ENCODE results near the gene ANGEL2. TPM values are rescaled to one million over a fixed set of nuclear protein-coding genes. Genes with fewer than 3 reads are reported as not detected.
A peak's percentile ranks its signal among the peaks of the same experiment; 100 is the strongest.
"Not testable (repeated sequence)": the region's sequence is repeated elsewhere in the genome, so short reads cannot be mapped to it uniquely, and the experiment has no call there.

ANGEL2 gene
- total RNA-seq, 2 experiments from 2014 or later, result 44.2 to 56.4 TPM

- peaks cover 21% of the 10 kb centered on the region for H3K36me3 Mint-ChIP-seq
- CTCF ChIA-PET, result interaction anchor here (1.0 to 4.9 kb wide), 9 partner anchors 10 to 537 kb away, joined by 4 to 27 read pairs (median 5); partner anchors contain the start of genes NSL1 and TATDN3
- H3K4me1 Mint-ChIP-seq; H3K27me3 Mint-ChIP-seq; H3K4me3 Mint-ChIP-seq; H3K9me3 Mint-ChIP-seq (ENCODE audit: low read depth); DNase-seq; H3K27ac Mint-ChIP-seq; ATAC-seq: not testable (repeated sequence)
Observed at GRCh38 chr1:212993960-212994359, 21.7 kb downstream of the ANGEL2 start.

- H3K27me3 Mint-ChIP-seq, result no peaks in the 10 kb centered on the region
- ATAC-seq (no peak), DNase-seq (no peak)
- CTCF ChIA-PET, result interaction anchor here (1.1 kb wide), 2 partner anchors 129 to 325 kb away, joined by 3 to 4 read pairs; no protein-coding TSS in a partner anchor
- H3K4me1 Mint-ChIP-seq, result no peaks in the 10 kb centered on the region
- no peaks in the 10 kb centered on the region for H3K9me3 Mint-ChIP-seq (ENCODE audit: low read depth)
- H3K36me3 Mint-ChIP-seq, result peaks cover 13% of the 10 kb centered on the region
- no peak overlapping the region for H3K4me3 Mint-ChIP-seq
- H3K27ac Mint-ChIP-seq, result no peak overlapping the region
Observed at GRCh38 chr1:212990276-212990675, 25.4 kb downstream of the ANGEL2 start.

DNA sequence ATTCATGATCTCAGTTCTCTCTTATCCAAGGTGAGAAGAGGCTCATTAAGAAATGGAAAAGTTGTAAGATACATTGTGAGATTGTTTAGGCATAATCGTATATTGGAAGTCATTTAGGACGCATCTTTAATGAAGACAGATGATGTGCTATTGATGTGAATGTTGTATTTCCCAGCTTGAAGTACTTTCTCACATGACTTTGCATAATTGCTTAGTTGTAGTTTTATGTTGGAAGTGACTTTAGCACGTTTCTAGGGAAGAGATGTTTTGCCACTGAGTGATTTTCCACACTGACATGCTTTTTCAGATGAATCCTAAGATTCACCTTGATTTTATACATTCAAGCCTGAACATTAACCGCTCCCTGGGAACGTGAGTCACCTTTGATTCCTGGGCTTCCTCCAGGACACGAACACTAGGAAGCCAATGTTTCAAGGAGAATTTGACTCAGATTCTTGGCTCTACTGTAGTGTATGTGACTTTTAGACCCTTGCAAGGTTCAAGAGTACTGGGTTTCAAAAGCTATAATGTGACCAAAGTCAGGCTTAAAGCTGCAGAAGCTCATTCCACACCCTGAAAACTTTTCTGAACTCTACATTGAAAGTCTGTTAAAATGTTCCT, 27.9 kb downstream of the ANGEL2 start:
- CTCF ChIA-PET, result no interaction called here
- no peak overlapping the region for H3K4me3 Mint-ChIP-seq
- peaks cover 7% of the 10 kb centered on the region for H3K4me1 Mint-ChIP-seq
- H3K27me3 Mint-ChIP-seq, result no peaks in the 10 kb centered on the region
- ATAC-seq, result no peak
- H3K27ac Mint-ChIP-seq, result no peak overlapping the region
- DNase-seq, result no peak
- peaks cover 8% of the 10 kb centered on the region for H3K36me3 Mint-ChIP-seq
- H3K9me3 Mint-ChIP-seq (ENCODE audit: low read depth), result no peaks in the 10 kb centered on the region

DNA sequence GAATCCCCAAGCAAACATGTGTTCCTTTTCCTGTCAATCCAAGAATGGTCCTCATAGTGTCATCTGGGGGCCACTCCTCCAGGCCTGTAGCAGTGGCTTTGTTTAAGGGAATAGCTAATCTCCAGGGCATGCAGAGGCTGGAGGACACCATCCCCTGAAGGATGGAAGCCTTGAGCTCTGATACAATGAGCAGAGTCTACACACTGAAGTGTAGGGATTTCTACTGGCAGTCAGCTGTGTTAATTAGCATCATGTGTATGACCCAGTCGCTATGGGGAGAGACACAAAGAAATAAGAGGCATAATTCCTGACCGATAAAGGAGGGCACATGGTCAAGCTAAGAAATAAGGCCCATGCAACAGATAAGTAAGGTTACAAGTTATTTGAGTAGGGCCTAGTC, 29.1 kb downstream of the ANGEL2 start:
- Mint-ChIP-seq H3K4me1 (peaks cover 16% of the 10 kb centered on the region), H3K36me3 (peaks cover 2% of the 10 kb centered on the region), H3K27ac (no peak overlapping the region), H3K27me3 (no peaks in the 10 kb centered on the region), H3K9me3 (ENCODE audit: low read depth) (no peaks in the 10 kb centered on the region), H3K4me3 (no peak overlapping the region)
- ATAC-seq (no peak), DNase-seq (no peak)
- CTCF ChIA-PET, result interaction anchor here (0.7 to 0.9 kb wide), 2 partner anchors 10 to 56 kb away, joined by 3 read pairs; no protein-coding TSS in a partner anchor

- ATAC-seq (no peak), DNase-seq (no peak)
- no peaks in the 10 kb centered on the region for H3K27me3 Mint-ChIP-seq
- H3K4me3 Mint-ChIP-seq, result no peak overlapping the region
- peaks cover 32% of the 10 kb centered on the region for H3K4me1 Mint-ChIP-seq
- H3K9me3 Mint-ChIP-seq (ENCODE audit: low read depth), result no peaks in the 10 kb centered on the region
- peaks cover 2% of the 10 kb centered on the region for H3K36me3 Mint-ChIP-seq
- H3K27ac Mint-ChIP-seq, result no peak overlapping the region
- CTCF ChIA-PET, result interaction anchor here (0.8 to 1.2 kb wide), 4 partner anchors 11 to 529 kb away, joined by 3 to 5 read pairs (median 3); no protein-coding TSS in a partner anchor
Observed at GRCh38 chr1:212984522-212985291, 31.0 kb downstream of the ANGEL2 start.

DNA sequence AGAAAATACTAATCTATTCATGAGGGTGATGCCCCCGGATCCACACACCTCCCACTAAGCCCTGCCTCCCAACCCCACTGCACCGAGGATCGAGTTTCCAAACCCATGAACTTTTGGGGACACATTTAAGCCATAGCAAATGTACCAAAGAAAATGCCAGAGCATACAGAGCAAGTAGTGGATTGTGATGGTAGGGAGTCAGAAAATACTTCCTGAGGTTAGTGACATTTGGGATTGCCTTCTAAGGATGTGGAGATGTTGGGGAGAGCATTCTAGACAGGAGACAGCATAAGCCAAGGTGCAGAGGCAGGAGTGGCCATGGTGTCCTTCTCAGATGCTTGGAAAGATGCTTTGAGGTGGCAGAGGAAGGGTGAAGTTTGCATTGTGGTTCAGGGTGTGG, 32.2 kb downstream of the ANGEL2 start:
- peaks cover 44% of the 10 kb centered on the region for H3K4me1 Mint-ChIP-seq
- CTCF ChIA-PET, result interaction anchor here (1.2 kb wide), 1 partner anchor 15 kb away, joined by 3 read pairs; no protein-coding TSS in a partner anchor
- H3K36me3 Mint-ChIP-seq, result peaks cover 1% of the 10 kb centered on the region
- DNase-seq (no peak), ATAC-seq (no peak)
- H3K27me3 Mint-ChIP-seq, result no peaks in the 10 kb centered on the region
- H3K4me3 Mint-ChIP-seq, result no peak overlapping the region
- H3K27ac Mint-ChIP-seq, result no peak overlapping the region
- H3K9me3 Mint-ChIP-seq (ENCODE audit: low read depth), result no peaks in the 10 kb centered on the region

GRCh38 chr1:212982430-212983152, 33.1 kb downstream of the ANGEL2 start:
- CTCF ChIA-PET, result interaction anchor here (0.8 kb wide), 2 partner anchors 12 to 318 kb away, joined by 3 to 4 read pairs; no protein-coding TSS in a partner anchor
- Mint-ChIP-seq H3K9me3 (ENCODE audit: low read depth) (no peaks in the 10 kb centered on the region), H3K4me1 (peaks cover 53% of the 10 kb centered on the region), H3K27me3 (no peaks in the 10 kb centered on the region), H3K4me3 (no peak overlapping the region), H3K27ac (no peak overlapping the region), H3K36me3 (peaks cover 1% of the 10 kb centered on the region)
- ATAC-seq (no peak), DNase-seq (peak; percentile 38)

- Mint-ChIP-seq H3K27me3 (no peaks in the 10 kb centered on the region), H3K4me1 (peaks cover 61% of the 10 kb centered on the region), H3K9me3 (ENCODE audit: low read depth) (no peaks in the 10 kb centered on the region), H3K27ac (peak overlapping the region; percentile 72), H3K36me3 (peaks cover under 1% of the 10 kb centered on the region), H3K4me3 (no peak overlapping the region)
- CTCF ChIA-PET, result interaction anchor here (0.8 kb wide), 2 partner anchors 13 to 317 kb away, joined by 3 to 4 read pairs; no protein-coding TSS in a partner anchor
- ATAC-seq (peak; percentile 50), DNase-seq (peak; percentile 70)
Observed at GRCh38 chr1:212981571-212982328, 33.9 kb downstream of the ANGEL2 start.

- no peak overlapping the region for H3K4me3 Mint-ChIP-seq
- H3K36me3 Mint-ChIP-seq, result no peaks in the 10 kb centered on the region
- H3K27ac Mint-ChIP-seq, result no peak overlapping the region
- no peaks in the 10 kb centered on the region for H3K27me3 Mint-ChIP-seq
- H3K9me3 Mint-ChIP-seq (ENCODE audit: low read depth), result no peaks in the 10 kb centered on the region
- CTCF ChIA-PET, result interaction anchor here (1.4 kb wide), 1 partner anchor 524 kb away, joined by 4 read pairs; no protein-coding TSS in a partner anchor
- ATAC-seq (no peak), DNase-seq (peak; percentile 28)
- H3K4me1 Mint-ChIP-seq, result peaks cover 62% of the 10 kb centered on the region
Observed at GRCh38 chr1:212981025-212981495, 34.6 kb downstream of the ANGEL2 start.

- Mint-ChIP-seq H3K9me3 (ENCODE audit: low read depth) (no peaks in the 10 kb centered on the region), H3K4me1 (peaks cover 65% of the 10 kb centered on the region), H3K27ac (no peak overlapping the region), H3K27me3 (no peaks in the 10 kb centered on the region), H3K4me3 (no peak overlapping the region), H3K36me3 (peaks cover 3% of the 10 kb centered on the region)
- ATAC-seq (no peak), DNase-seq (peak; percentile 11)
- CTCF ChIA-PET, result interaction anchor here (1.4 kb wide), 2 partner anchors 13 to 523 kb away, joined by 4 read pairs; no protein-coding TSS in a partner anchor
Observed at GRCh38 chr1:212980123-212980785, 35.4 kb downstream of the ANGEL2 start.

DNA sequence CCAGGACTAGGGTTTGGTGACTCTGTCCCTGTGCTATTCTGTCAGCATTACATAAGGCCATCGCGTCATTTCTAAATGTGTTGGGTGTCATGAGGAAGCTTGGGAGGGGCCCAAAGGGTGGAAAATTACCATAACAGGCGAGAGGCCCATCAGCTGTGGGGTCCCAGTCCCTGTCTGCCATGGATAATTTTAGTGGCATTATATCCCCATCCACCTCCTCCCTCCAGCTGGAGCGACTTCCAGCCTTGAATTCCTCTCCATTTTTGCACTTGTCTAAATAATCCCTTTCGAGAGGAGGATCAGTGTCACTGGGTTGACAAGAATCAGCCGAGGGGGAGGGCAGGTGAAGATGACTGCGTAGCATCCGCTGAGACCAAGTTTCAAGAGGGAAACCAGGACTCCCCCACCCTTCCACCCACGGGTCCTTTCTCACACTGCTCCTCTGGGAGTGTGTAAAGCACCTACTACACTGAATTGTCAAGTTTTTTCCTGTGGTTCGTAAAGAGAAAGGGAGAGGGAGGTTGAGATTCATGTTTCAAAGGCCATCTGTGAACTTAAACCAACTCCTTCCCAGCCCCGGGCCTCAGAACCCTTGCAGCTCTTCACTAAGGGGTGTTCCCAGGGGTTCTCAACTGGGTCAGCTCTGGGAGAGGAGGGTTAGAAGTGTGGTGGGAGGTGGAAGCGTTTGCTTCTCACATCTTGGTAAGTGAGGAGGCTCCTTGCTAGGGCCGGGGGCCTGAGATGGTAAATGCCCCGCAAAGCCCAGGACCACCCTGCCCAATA, 36.1 kb downstream of the ANGEL2 start:
- Mint-ChIP-seq H3K4me3 (no peak overlapping the region), H3K27ac (peak overlapping the region; percentile 34), H3K9me3 (ENCODE audit: low read depth) (no peaks in the 10 kb centered on the region), H3K36me3 (peaks cover 3% of the 10 kb centered on the region), H3K4me1 (peaks cover 65% of the 10 kb centered on the region), H3K27me3 (no peaks in the 10 kb centered on the region)
- ATAC-seq, result peak; percentile 38
- peak; percentile 58 for DNase-seq
- CTCF ChIA-PET, result interaction anchor here (0.9 to 1.4 kb wide), 4 partner anchors 12 to 522 kb away, joined by 3 to 4 read pairs (median 4); no protein-coding TSS in a partner anchor

All from activated CD8-positive, alpha-beta memory T cell treated with anti-CD3 and anti-CD28 coated beads, Interleukin-2, amount 10 ng/mL, durations not matched to agents 7 days and 5 days (primary cell).